HepG2 (cell line): ENCODE results near the gene NINL. TPM values are rescaled to one million over a fixed set of nuclear protein-coding genes. Genes with fewer than 3 reads are reported as not detected.

Source experiments
- ADNP ChIP-seq: sonication (generic); formaldehyde crosslinking; IDR thresholded peaks from 2 replicates; pipeline ENCODE4 v1.4.0; 2020; ENCODE audit warnings: missing genetic modification reagents
- ATF7 ChIP-seq, 2 experiments: fragments of 450-650 bp in 1 of 2; sonication (generic) in 1 of 2; formaldehyde crosslinking in 1 of 2; IDR thresholded peaks; 2 replicates each; pipeline versions ENCODE4 v1.4.0 to v1.6.1; 2016 to 2020; ENCODE audit warnings: antibody characterized with exemption in 1 of 2, mild to moderate bottlenecking in 1 of 2, missing genetic modification reagents in 1 of 2
- BATF2 ChIP-seq: sonication (generic); formaldehyde crosslinking; IDR thresholded peaks from 2 replicates; pipeline ENCODE4 v1.8.0; 2022; ENCODE audit warnings: mild to moderate bottlenecking, missing genetic modification reagents, moderate library complexity
- DNMT3B ChIP-seq: conservative IDR thresholded peaks from 2 replicates; pipeline ENCODE4 v1.6.1; 2016; ENCODE audit warnings: missing biosample characterization, control low read depth
- HES4 ChIP-seq: sonication (generic); formaldehyde crosslinking; IDR thresholded peaks from 2 replicates; pipeline ENCODE4 v1.9.0; 2021; ENCODE audit warnings: mild to moderate bottlenecking, missing genetic modification reagents, borderline replicate concordance
- MEIS1 ChIP-seq: sonication (generic); formaldehyde crosslinking; IDR thresholded peaks from 2 replicates; pipeline ENCODE4 v1.9.0; 2021; ENCODE audit warnings: mild to moderate bottlenecking, missing genetic modification reagents, moderate library complexity, borderline replicate concordance
- MTF1 ChIP-seq: sonication (generic); formaldehyde crosslinking; IDR thresholded peaks from 2 replicates; pipeline ENCODE4 v1.5.0; 2020; ENCODE audit warnings: missing genetic modification reagents
- NONO ChIP-seq, 2 experiments: fragments of 450-650 bp in 1 of 2; sonication (generic) in 1 of 2; formaldehyde crosslinking in 1 of 2; IDR thresholded peaks in 1 of 2; conservative IDR thresholded peaks in 1 of 2; 2 replicates each; pipeline versions ENCODE4 v1.6.1 to v1.8.0; 2017 to 2022; ENCODE audit warnings: mild to moderate bottlenecking in 1 of 2, missing genetic modification reagents in 1 of 2, moderate library complexity in 1 of 2
- PRDM4 ChIP-seq: sonication (generic); formaldehyde crosslinking; IDR thresholded peaks from 2 replicates; pipeline ENCODE4 v1.9.0; 2021; ENCODE audit warnings: missing genetic modification reagents, borderline replicate concordance
- RFX5 ChIP-seq: IDR thresholded peaks from 2 replicates; pipeline ENCODE4 v1.6.1; 2011; ENCODE audit warnings: low read depth, low read length, improper control_type of control experiment
- SOX6 ChIP-seq, 2 experiments: fragments of 450-650 bp in 1 of 2; sonication (generic) in 1 of 2; formaldehyde crosslinking in 1 of 2; IDR thresholded peaks; 2 replicates each; pipeline versions ENCODE4 v1.4.0 to v1.6.1; 2017 to 2020; ENCODE audit warnings: antibody characterized with exemption in 1 of 2, mild to moderate bottlenecking in 1 of 2, missing genetic modification reagents in 1 of 2
- TBP ChIP-seq: sonication (generic); formaldehyde crosslinking; IDR thresholded peaks from 2 replicates; pipeline ENCODE4 v1.5.0; 2020; ENCODE audit warnings: missing genetic modification reagents
- ZBTB1 ChIP-seq: sonication (generic); formaldehyde crosslinking; IDR thresholded peaks from 2 replicates; pipeline ENCODE4 v1.4.0; 2020; ENCODE audit warnings: missing genetic modification reagents, borderline replicate concordance
- ZNF235 ChIP-seq: sonication (generic); formaldehyde crosslinking; IDR thresholded peaks from 2 replicates; pipeline ENCODE4 v1.8.1; 2023; ENCODE audit warnings: mild to moderate bottlenecking, missing genetic modification reagents, borderline replicate concordance
- ZNF354B ChIP-seq: sonication (generic); formaldehyde crosslinking; IDR thresholded peaks from 2 replicates; pipeline ENCODE4 v1.8.0; 2022; ENCODE audit warnings: mild to moderate bottlenecking, missing genetic modification reagents
- ZNF414 ChIP-seq: sonication (generic); formaldehyde crosslinking; IDR thresholded peaks from 2 replicates; pipeline ENCODE4 v1.5.0; 2020; ENCODE audit warnings: missing genetic modification reagents
- ZNF468 ChIP-seq: sonication (generic); formaldehyde crosslinking; IDR thresholded peaks from 2 replicates; pipeline ENCODE4 v1.8.0; 2022; ENCODE audit warnings: mild to moderate bottlenecking, moderate library complexity, missing genetic modification reagents
- ZNF710 ChIP-seq: sonication (generic); formaldehyde crosslinking; IDR thresholded peaks from 2 replicates; pipeline ENCODE4 v1.5.0; 2020; ENCODE audit warnings: mild to moderate bottlenecking, missing genetic modification reagents, borderline replicate concordance
- ZNF720 ChIP-seq: sonication (generic); formaldehyde crosslinking; IDR thresholded peaks from 2 replicates; pipeline ENCODE4 v1.4.0; 2020; ENCODE audit warnings: missing genetic modification reagents
- ZNF747 ChIP-seq: sonication (generic); formaldehyde crosslinking; IDR thresholded peaks from 2 replicates; pipeline ENCODE4 v1.8.1; 2023; ENCODE audit warnings: missing genetic modification reagents, mild to moderate bottlenecking, borderline replicate concordance
- ZNF766 ChIP-seq: sonication (generic); formaldehyde crosslinking; IDR thresholded peaks from 2 replicates; pipeline ENCODE4 v1.5.0; 2020; ENCODE audit warnings: missing genetic modification reagents, borderline replicate concordance
- ZNF776 ChIP-seq: sonication (generic); formaldehyde crosslinking; IDR thresholded peaks from 2 replicates; pipeline ENCODE4 v1.4.0; 2020; ENCODE audit warnings: mild to moderate bottlenecking, missing genetic modification reagents
- ZNF850 ChIP-seq: sonication (generic); formaldehyde crosslinking; conservative IDR thresholded peaks from 2 replicates; pipeline ENCODE4 v1.9.0; 2021; ENCODE audit warnings: mild to moderate bottlenecking, missing genetic modification reagents
- polyA plus RNA-seq, 8 experiments: library from polyadenylated mRNA; depleted of rRNA in 3 of 8; stranded (reverse) in 7 of 8; unstranded in 1 of 8; fragments of >200 nt; fragmentation: Illumina TruSeq in 4 of 8; extraction: Trizol in 4 of 8; gene quantifications; 2 replicates each; pipeline versions ENCODE4 v1.2.1 to v1.2.3, GENCODE V29; 2011 to 2016; ENCODE audit warnings: low read depth in 4 of 8, missing spikeins in 1 of 8, mixed read lengths in 1 of 8; ENCODE audit not compliant: insufficient read depth in 1 of 8
- total RNA-seq, 5 experiments: library from RNA; depleted of rRNA; stranded (reverse); fragments of >200 nt; fragmentation: Illumina TruSeq; extraction: Trizol; gene quantifications; 2 replicates each; pipeline ENCODE4 v1.2.3, GENCODE V29; 2016; ENCODE audit warnings: low read depth in 1 of 5

The NINL gene
- total and polyA plus RNA-seq, 2 of the 13 experiments (the other 11 are each of a cell fraction or from before 2014, with no cell fraction given): 32.3 to 34.3 TPM

GRCh38 chr20:25538838-25539665, 46.3 kb downstream of the NINL start (continued):
- TF ChIP-seq PRDM4 (CRISPR knock-in tag) (no peak), ZNF776 (CRISPR knock-in tag) (peak; percentile 70), BATF2 (CRISPR knock-in tag) (no peak), RFX5 (no peak), MTF1 (CRISPR knock-in tag) (no peak), TBP (CRISPR knock-in tag) (no peak), MEIS1 (CRISPR knock-in tag) (peak; percentile 98), ZNF720 (CRISPR knock-in tag) (no peak), HES4 (CRISPR knock-in tag) (no peak), ZNF235 (CRISPR knock-in tag) (no peak), ZNF747 (CRISPR knock-in tag) (peak; percentile 86; the same call in 1 of the 2 replicates), ZNF710 (CRISPR knock-in tag) (peak; percentile 92), NONO (IDR thresholded peaks at IDR 0.05) (no peak), NONO (CRISPR knock-in tag; conservative IDR thresholded peaks at IDR 0.05) (peak; percentile 92), SOX6 (IDR thresholded peaks at IDR 0.05) (no peak), SOX6 (CRISPR knock-in tag; IDR thresholded peaks at IDR 0.05) (peak; percentile 94), ZBTB1 (CRISPR knock-in tag) (no peak), ZNF850 (no peak), ZNF414 (CRISPR knock-in tag) (peak; percentile 97), ADNP (CRISPR knock-in tag) (no peak), ZNF468 (CRISPR knock-in tag) (no peak), ATF7 (IDR thresholded peaks at IDR 0.05) (no peak), ATF7 (CRISPR knock-in tag; IDR thresholded peaks at IDR 0.05) (peak; percentile 90), DNMT3B (CRISPR knock-in tag) (peak; percentile 74; the same call in 1 of the 2 replicates), ZNF354B (CRISPR knock-in tag) (no peak), ZNF766 (CRISPR knock-in tag) (no peak; the same call in 1 of the 2 replicates)
